Right lobe of liver (tissue), 4 donors: ENCODE measurements around the gene MEIG1.

ENCODE experiments used
- CTCF ChIP-seq, 4 donors: fragments of 200-600 bp in 3 of 4; fragments of 450-650 bp in 1 of 4; IDR thresholded peaks; one replicate each; pipeline versions ENCODE4 v1.5.1 to v1.8.0; 2016 to 2022; ENCODE audit warnings: antibody characterized with exemption in 4 of 4, mild to moderate bottlenecking in 2 of 4
- POLR2A ChIP-seq: fragments of 450-650 bp; IDR thresholded peaks from one replicate; pipeline ENCODE4 v1.6.1; 2017; ENCODE audit warnings: antibody characterized with exemption, mild to moderate bottlenecking
- donor health status: DM: no; HTN: no; CAD: no.
- donor health status: DM: no; HTN: no; CAD: no.
- donor health status: DM: no; HTN: yes; CAD: no.

GRCh38 chr10:14936584-14936983 is 22.6 kb upstream of the MEIG1 start:
- TF ChIP-seq CTCF (IDR thresholded peaks at IDR 0.05) (no peak), POLR2A (no peak)
